ENCODE results near the gene SREBF2.

The SREBF2 gene

GRCh38 chr22:41923595-41924276, 90.8 kb downstream of the SREBF2 start:
- DNase-seq: no peak

- DNase-seq: peak; percentile 56
Measured at GRCh38 chr22:41925783-41926460, 93.0 kb downstream of the SREBF2 start.

- no peak for DNase-seq
Measured at GRCh38 chr22:41927813-41928212, 94.9 kb downstream of the SREBF2 start.

- no peak for DNase-seq
Measured at GRCh38 chr22:41928593-41929417, 95.9 kb downstream of the SREBF2 start.

GRCh38 chr22:41929418-41929810, 96.5 kb downstream of the SREBF2 start:
- DNase-seq: peak; percentile 62

GRCh38 chr22:41931701-41932269, 98.9 kb downstream of the SREBF2 start:
- no peak for DNase-seq

- DNase-seq: no peak
Measured at GRCh38 chr22:41932353-41932752, 99.4 kb downstream of the SREBF2 start.

- no peak for DNase-seq
Measured at GRCh38 chr22:41933411-41934177, 100.7 kb downstream of the SREBF2 start.

- no peak for DNase-seq
Measured at GRCh38 chr22:41934284-41935014, 101.5 kb downstream of the SREBF2 start.

GRCh38 chr22:41935015-41935351, 102.1 kb downstream of the SREBF2 start:
- no peak for DNase-seq

- no peak for DNase-seq
Measured at GRCh38 chr22:41935509-41935908, 102.6 kb downstream of the SREBF2 start.

GRCh38 chr22:41936894-41937169, 103.9 kb downstream of the SREBF2 start:
- no peak for DNase-seq

- peak; percentile 93 for DNase-seq
Measured at GRCh38 chr22:41939981-41940831, 107.3 kb downstream of the SREBF2 start.

GRCh38 chr22:41940832-41941765, 108.2 kb downstream of the SREBF2 start:
- DNase-seq: peak; percentile 48

- DNase-seq: no peak
Measured at GRCh38 chr22:41943661-41944209, 110.8 kb downstream of the SREBF2 start.

GRCh38 chr22:41946629-41947423, 113.9 kb downstream of the SREBF2 start, which contains the start of gene CENPM:
TSS of gene CENPM (minus strand) at chr22:41947152. CDS start at chr22:41947076, 76 bp downstream.
- peak; percentile 93 for DNase-seq

- no peak for DNase-seq
Measured at GRCh38 chr22:41947424-41948080, 114.6 kb downstream of the SREBF2 start.

GRCh38 chr22:41948142-41948541, 115.2 kb downstream of the SREBF2 start:
- DNase-seq: no peak
